Gastrocnemius medialis (tissue), 4 donors: ENCODE results near the gene KLHDC7B. TPM values are rescaled to one million over a fixed set of nuclear protein-coding genes. Genes with fewer than 3 reads are reported as not detected.

Experiments
- ATAC-seq, 2 donors: fragments of 150-250 bp; one replicate each; pipeline ENCODE4 v1.9.1; 2016
- DNase-seq, 2 donors: peaks; one replicate each; pipeline ENCODE4 v3.0.0-alpha.2; 2019
- H3K27ac ChIP-seq, 4 donors: fragments of 200-600 bp; sonication (generic); 1 replicate in 1 of 4; 2 replicates in 3 of 4; pipeline ENCODE4 v1.5.1; 2016 to 2018; ENCODE audit warnings: mild to moderate bottlenecking in 2 of 4, moderate library complexity in 1 of 4
- H3K27me3 ChIP-seq, 3 donors: fragments of 200-600 bp; sonication (generic) in 2 of 3; 1 replicate in 1 of 3; 2 replicates in 2 of 3; pipeline versions ENCODE4 v1.5.1 to v1.6.0; 2016 to 2019; ENCODE audit warnings: mild to moderate bottlenecking in 1 of 3, moderate library complexity in 1 of 3
- H3K36me3 ChIP-seq, 2 donors: fragments of 200-600 bp; sonication (generic) in 1 of 2; one replicate each; pipeline ENCODE4 v1.5.1; 2017 to 2018
- H3K4me1 ChIP-seq, 2 donors: fragments of 200-600 bp; sonication (generic) in 1 of 2; one replicate each; pipeline ENCODE4 v1.5.1; 2016 to 2017; ENCODE audit warnings: mild to moderate bottlenecking in 2 of 2
- H3K4me3 ChIP-seq, 4 donors: fragments of 200-600 bp; sonication (generic) in 3 of 4; 1 replicate in 1 of 4; 2 replicates in 3 of 4; pipeline ENCODE4 v1.5.1; 2016 to 2019; ENCODE audit warnings: mild to moderate bottlenecking in 2 of 4
- H3K9me3 ChIP-seq, 3 donors: fragments of 200-600 bp; sonication (generic) in 2 of 3; 1 replicate in 1 of 3; 2 replicates in 2 of 3; pipeline ENCODE4 v1.5.1; 2016 to 2019
- CTCF ChIP-seq, 5 experiments: fragments of 450-650 bp in 3 of 5; fragments of 200-600 bp in 2 of 5; sonication (generic) in 2 of 5; IDR thresholded peaks in 4 of 5; conservative IDR thresholded peaks in 1 of 5; 1 replicate in 4 of 5; 2 replicates in 1 of 5; pipeline ENCODE4 v1.5.1; 2016 to 2019; ENCODE audit warnings: antibody characterized with exemption in 5 of 5, mild to moderate bottlenecking in 3 of 5, moderate library complexity in 3 of 5
- POLR2A ChIP-seq, 2 donors: fragments of 450-650 bp; IDR thresholded peaks; one replicate each; pipeline ENCODE4 v1.6.1; 2017; ENCODE audit warnings: antibody characterized with exemption in 2 of 2, mild to moderate bottlenecking in 2 of 2, moderate library complexity in 2 of 2
- in situ Hi-C, 4 donors: fragments of 200-750 bp; cut with MboI; loops; one replicate each; pipeline versions ENCODE4 v1.15.0 to v1.8.0; 2017; ENCODE audit warnings: low sequenced_read_pairs in 4 of 4
- intact Hi-C: fragments of 100-400 bp; cut with DNase I; formaldehyde crosslinking; loops from one replicate; pipeline ENCODE4 v1.15.1; 2023; ENCODE audit warnings: low total_unique reads
- total RNA-seq, 4 donors: library from RNA; depleted of rRNA; stranded (reverse); fragments of >200 nt; gene quantifications; one replicate each; pipeline versions ENCODE4 v1.1.0 to v1.2.3, GENCODE V29; 2016

Gene KLHDC7B
- total RNA-seq, 4 donors from 2014 or later: not detected

DNA sequence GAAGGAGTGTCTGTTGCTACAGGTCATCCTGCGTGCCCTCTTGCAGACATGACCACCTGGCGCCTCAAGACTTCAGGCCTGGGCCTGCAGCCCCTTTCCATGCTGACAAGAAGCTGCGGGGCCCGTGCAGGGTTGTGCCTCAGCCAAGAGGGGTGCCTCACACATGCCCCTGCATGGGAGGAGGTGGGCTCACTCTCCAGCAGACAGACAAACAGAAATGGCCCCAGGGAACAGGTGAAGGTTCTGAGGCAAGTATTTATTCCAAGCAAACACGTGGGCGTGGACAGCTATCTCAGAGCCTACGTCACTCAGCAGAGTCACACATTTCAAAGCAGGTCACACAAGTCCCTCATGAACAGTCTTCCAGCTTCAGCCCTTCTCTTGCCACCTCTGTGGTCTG, 22.9 kb downstream of the KLHDC7B start:
- no peak for TF ChIP-seq POLR2A (IDR thresholded peaks at IDR 0.05)
- TF ChIP-seq CTCF (IDR thresholded peaks at IDR 0.05 in 4 of 5, conservative IDR thresholded peaks at IDR 0.05 in 1 of 5): no peak
- in situ Hi-C loops (no loop called here), intact Hi-C loops (no loop called here)
- Histone ChIP-seq H3K27me3 (no peaks in the 10 kb centered on the region), H3K27ac (no peak overlapping the region), H3K4me3 (no peak overlapping the region), H3K9me3 (no peaks in the 10 kb centered on the region), H3K4me1 (peaks cover 0 to 8% of the 10 kb centered on the region in 2 donors), H3K36me3 (peaks cover 0 to 63% of the 10 kb centered on the region in 2 donors)
- ATAC-seq (no peak), DNase-seq (no peak)

DNA sequence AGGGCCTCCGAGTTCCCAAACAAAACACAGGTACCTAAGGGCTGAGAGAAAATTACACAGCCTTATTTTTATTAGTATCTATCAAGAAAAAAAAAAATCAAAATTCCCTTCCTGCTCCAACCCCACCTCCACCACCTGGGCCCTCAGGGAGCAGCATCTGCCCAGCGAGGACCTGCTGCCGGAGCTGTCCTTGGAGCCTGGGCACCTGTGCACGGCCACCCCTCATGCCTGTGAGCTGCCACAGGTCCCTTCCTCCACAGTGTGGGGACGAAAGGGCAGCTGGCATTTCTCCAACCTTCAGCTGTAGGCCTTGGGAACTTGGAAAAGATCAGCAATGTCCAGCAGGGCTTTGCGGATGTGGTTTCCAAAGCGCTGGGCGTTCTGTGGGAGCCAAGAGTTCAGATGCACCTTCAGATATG, 23.4 kb downstream of the KLHDC7B start:
- Histone ChIP-seq H3K36me3 (peaks cover 0 to 68% of the 10 kb centered on the region in 2 donors), H3K27me3 (no peaks in the 10 kb centered on the region), H3K4me1 (peaks cover 0 to 5% of the 10 kb centered on the region in 2 donors), H3K9me3 (no peaks in the 10 kb centered on the region), H3K4me3 (no peak overlapping the region), H3K27ac (no peak overlapping the region)
- no peak for TF ChIP-seq POLR2A (IDR thresholded peaks at IDR 0.05)
- no peak for TF ChIP-seq CTCF (IDR thresholded peaks at IDR 0.05 in 4 of 5, conservative IDR thresholded peaks at IDR 0.05 in 1 of 5)
- no peak for ATAC-seq
- DNase-seq: no peak
- in situ Hi-C loops (no loop called here), intact Hi-C loops (no loop called here)

DNA sequence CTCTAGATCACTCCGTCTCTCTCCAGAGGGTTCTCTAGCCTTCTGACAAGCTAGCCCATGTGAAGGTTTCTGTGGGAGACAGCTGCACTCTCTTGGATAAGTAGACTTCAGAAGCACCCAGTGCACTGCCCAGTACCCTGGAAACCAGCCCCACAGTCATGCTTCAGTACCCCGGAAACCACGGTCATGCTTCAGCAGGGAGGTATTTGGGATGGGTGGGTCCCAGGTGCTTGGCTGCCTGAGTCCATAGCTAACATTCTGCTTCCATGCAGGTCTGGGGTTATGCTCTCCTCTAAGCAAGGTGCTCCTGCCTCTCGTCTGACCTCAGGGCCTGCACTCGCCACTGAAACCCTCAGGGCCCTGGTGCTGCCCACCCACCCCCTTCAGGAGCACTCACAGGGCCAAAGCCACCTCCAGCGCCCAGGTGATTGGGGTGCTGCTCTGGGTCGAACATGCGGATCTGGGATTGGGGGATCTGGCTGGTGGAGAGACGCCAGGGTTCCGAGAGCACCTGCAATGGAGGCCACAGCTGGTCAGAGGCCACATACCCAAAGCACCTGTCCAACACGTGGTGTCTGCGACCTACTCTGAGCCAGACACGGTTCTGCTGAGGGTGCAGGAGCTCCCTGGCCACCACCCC, 24.3 kb downstream of the KLHDC7B start:
- H3K27me3 ChIP-seq: no peaks in the 10 kb centered on the region

DNA sequence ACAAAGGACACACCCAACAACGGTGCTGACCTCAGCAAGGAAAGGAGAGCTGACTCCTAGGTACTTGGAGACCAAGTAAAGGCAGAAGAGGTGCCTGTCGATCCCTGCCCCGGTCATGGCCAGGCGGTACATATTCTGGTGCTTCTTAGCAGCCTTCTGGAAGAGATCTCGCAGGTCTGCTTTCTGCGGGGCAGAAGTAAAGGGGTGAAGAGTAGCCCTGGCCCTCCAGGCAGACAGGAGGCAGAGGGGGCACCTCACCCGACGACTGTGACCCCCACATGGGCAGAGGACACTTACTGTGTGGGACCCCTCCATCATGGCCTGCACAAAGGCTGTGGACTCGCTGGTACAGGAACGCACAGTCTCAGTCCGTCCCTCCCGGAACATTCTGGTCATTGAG, 25.2 kb downstream of the KLHDC7B start:
- Histone ChIP-seq H3K9me3 (no peaks in the 10 kb centered on the region), H3K4me1 (peaks cover 0 to 5% of the 10 kb centered on the region in 2 donors), H3K27me3 (no peaks in the 10 kb centered on the region), H3K27ac (peak overlapping the region in 1 of 4 donors; percentile 42), H3K4me3 (no peak overlapping the region), H3K36me3 (peaks cover 0 to 75% of the 10 kb centered on the region in 2 donors)
- ATAC-seq (no peak), DNase-seq (no peak)
- TF ChIP-seq POLR2A (IDR thresholded peaks at IDR 0.05) (no peak), CTCF (IDR thresholded peaks at IDR 0.05 in 4 of 5, conservative IDR thresholded peaks at IDR 0.05 in 1 of 5) (no peak)
- intact Hi-C loops: no loop called here
- in situ Hi-C loops: no loop called here

More for the DNA sequence above, 24.3 kb downstream of the KLHDC7B start:
- Histone ChIP-seq H3K36me3 (peaks cover 0 to 75% of the 10 kb centered on the region in 2 donors), H3K4me1 (peaks cover 0 to 5% of the 10 kb centered on the region in 2 donors), H3K9me3 (no peaks in the 10 kb centered on the region), H3K27ac (peak overlapping the region in 1 of 4 donors; percentile 42), H3K4me3 (no peak overlapping the region)
- ATAC-seq: no peak
- no peak for DNase-seq
- no peak for TF ChIP-seq POLR2A (IDR thresholded peaks at IDR 0.05)
- TF ChIP-seq CTCF (IDR thresholded peaks at IDR 0.05 in 4 of 5, conservative IDR thresholded peaks at IDR 0.05 in 1 of 5): no peak
- in situ Hi-C loops: no loop called here
- intact Hi-C loops: no loop called here
